K562 (cell line): ENCODE results near the gene IPO13. TPM values are rescaled to one million over a fixed set of nuclear protein-coding genes. Genes with fewer than 3 reads are reported as not detected.

ENCODE experiments used
- BDP1 ChIP-seq: IDR thresholded peaks from 3 replicates; pipeline ENCODE4 v1.6.1; 2011; ENCODE audit not compliant: insufficient read length, insufficient read depth
- CCNT2 ChIP-seq: IDR thresholded peaks from 2 replicates; pipeline ENCODE4 v1.6.1; 2011; ENCODE audit warnings: borderline replicate concordance, low read depth, mild to moderate bottlenecking, moderate library complexity, mixed read lengths, low read length; ENCODE audit not compliant: insufficient read length; ENCODE audit errors: extremely low read depth
- CXXC5 ChIP-seq: fragments of 250-450 bp; sonication (Bioruptor Pico); IDR thresholded peaks from 2 replicates; pipeline ENCODE4 v1.8.0; 2022; ENCODE audit warnings: inconsistent platforms, mild to moderate bottlenecking, moderate library complexity
- ETV1 ChIP-seq: fragments of 450-650 bp; conservative IDR thresholded peaks from 2 replicates; pipeline ENCODE4 v1.6.1; 2016; ENCODE audit warnings: missing genetic modification characterization, control low read depth, low read depth, missing compliant biosample characterization
- FOSL1 ChIP-seq: fragments of 200-800 bp; sonication (Bioruptor generic); conservative IDR thresholded peaks from 2 replicates; pipeline ENCODE4 v1.6.1; 2016; ENCODE audit warnings: missing genetic modification characterization, missing compliant biosample characterization
- KLF16 ChIP-seq: IDR thresholded peaks from 2 replicates; pipeline ENCODE4 v1.6.1; 2016; ENCODE audit warnings: antibody characterized with exemption
- PHB2 ChIP-seq: fragments of 450-650 bp; IDR thresholded peaks from 2 replicates; pipeline ENCODE4 v1.6.1; 2017; ENCODE audit warnings: low read depth
- RB1 ChIP-seq: fragments of 450-650 bp; IDR thresholded peaks from 2 replicates; pipeline ENCODE4 v1.6.1; 2017; ENCODE audit warnings: low read depth, mild to moderate bottlenecking
- SRSF3 ChIP-seq: fragments of 200-400 bp; formaldehyde crosslinking; IDR thresholded peaks from 2 replicates; pipeline ENCODE4 v1.6.1; 2016; ENCODE audit warnings: mild to moderate bottlenecking, low read length, moderate library complexity; ENCODE audit not compliant: insufficient read depth
- STAT5B ChIP-seq: fragments of 250-450 bp; sonication (Bioruptor Pico); IDR thresholded peaks from 2 replicates; pipeline ENCODE4 v1.8.0; 2021; ENCODE audit warnings: mild to moderate bottlenecking, inconsistent platforms
- STAT6 ChIP-seq: sonication (generic); formaldehyde crosslinking; IDR thresholded peaks from 2 replicates; pipeline ENCODE4 v1.8.1; 2023; ENCODE audit warnings: mild to moderate bottlenecking, missing genetic modification reagents
- ZFP30 ChIP-seq: fragments of 250-450 bp; sonication (Bioruptor Pico); IDR thresholded peaks from 2 replicates; pipeline ENCODE4 v1.8.0; 2022; ENCODE audit warnings: moderate library complexity, mild to moderate bottlenecking, inconsistent platforms, borderline replicate concordance
- ZNF253 ChIP-seq: fragments of 250-450 bp; sonication (Bioruptor Pico); conservative IDR thresholded peaks from 2 replicates; pipeline ENCODE4 v1.6.1; 2021; ENCODE audit warnings: mild to moderate bottlenecking
- ZNF282 ChIP-seq: sonication (generic); formaldehyde crosslinking; IDR thresholded peaks from 2 replicates; pipeline ENCODE4 v1.8.1; 2023; ENCODE audit warnings: missing genetic modification reagents
- ZNF436 ChIP-seq: fragments of 250-450, 450-650 bp; sonication (Bioruptor Pico); formaldehyde crosslinking; IDR thresholded peaks from 2 replicates; pipeline ENCODE4 v1.7.0; 2020; ENCODE audit warnings: mild to moderate bottlenecking
- ZNF583 ChIP-seq: fragments of 250-450 bp; sonication (Bioruptor Pico); IDR thresholded peaks from 2 replicates; pipeline ENCODE4 v1.4.0; 2020
- polyA plus RNA-seq, 8 experiments: library from polyadenylated mRNA; depleted of rRNA in 4 of 8; stranded (reverse) in 5 of 8; unstranded in 3 of 8; fragments of >200 nt; fragmentation: Nextera tagmentation in 2 of 8; fragmentation: Illumina TruSeq in 1 of 8; extraction: Ambion mirVana in 2 of 8; extraction: Trizol in 1 of 8; gene quantifications; 2 replicates each; pipeline versions ENCODE4 v1.2.1 to v1.2.3, GENCODE V29; 2011 to 2014; ENCODE audit warnings: inconsistent platforms in 1 of 8, missing spikeins in 1 of 8
- total RNA-seq, 7 experiments: library from RNA; depleted of rRNA in 6 of 7; stranded (reverse); fragments of >200 nt in 6 of 7; fragmentation: Illumina TruSeq in 2 of 7; extraction: Trizol in 2 of 7; gene quantifications; 2 replicates each; pipeline versions ENCODE4 v1.2.1 to v1.2.3, GENCODE V29; 2011 to 2021; ENCODE audit warnings: low replicate concordance in 1 of 7
- TF ChIP-seq, protein P1 (sequence below): fragments of 250-450 bp; sonication (Bioruptor Pico); IDR thresholded peaks from 2 replicates; pipeline ENCODE4 v1.5.0; 2021; ENCODE audit warnings: mild to moderate bottlenecking, moderate library complexity
- TF ChIP-seq, protein P2 (sequence below): fragments of 450-650 bp; IDR thresholded peaks from 2 replicates; pipeline ENCODE4 v1.6.1; 2016; ENCODE audit warnings: borderline replicate concordance
- TF ChIP-seq, protein P3 (sequence below): sonication (generic); formaldehyde crosslinking; IDR thresholded peaks from 2 replicates; pipeline ENCODE4 v1.8.0; 2022; ENCODE audit warnings: mild to moderate bottlenecking, missing genetic modification reagents

The IPO13 gene
- total and polyA plus RNA-seq, 9 of the 15 experiments (the other 6 are each of a cell fraction or from before 2014, with no cell fraction given) = 7.0 to 30.8 (median 16.2) TPM

DNA sequence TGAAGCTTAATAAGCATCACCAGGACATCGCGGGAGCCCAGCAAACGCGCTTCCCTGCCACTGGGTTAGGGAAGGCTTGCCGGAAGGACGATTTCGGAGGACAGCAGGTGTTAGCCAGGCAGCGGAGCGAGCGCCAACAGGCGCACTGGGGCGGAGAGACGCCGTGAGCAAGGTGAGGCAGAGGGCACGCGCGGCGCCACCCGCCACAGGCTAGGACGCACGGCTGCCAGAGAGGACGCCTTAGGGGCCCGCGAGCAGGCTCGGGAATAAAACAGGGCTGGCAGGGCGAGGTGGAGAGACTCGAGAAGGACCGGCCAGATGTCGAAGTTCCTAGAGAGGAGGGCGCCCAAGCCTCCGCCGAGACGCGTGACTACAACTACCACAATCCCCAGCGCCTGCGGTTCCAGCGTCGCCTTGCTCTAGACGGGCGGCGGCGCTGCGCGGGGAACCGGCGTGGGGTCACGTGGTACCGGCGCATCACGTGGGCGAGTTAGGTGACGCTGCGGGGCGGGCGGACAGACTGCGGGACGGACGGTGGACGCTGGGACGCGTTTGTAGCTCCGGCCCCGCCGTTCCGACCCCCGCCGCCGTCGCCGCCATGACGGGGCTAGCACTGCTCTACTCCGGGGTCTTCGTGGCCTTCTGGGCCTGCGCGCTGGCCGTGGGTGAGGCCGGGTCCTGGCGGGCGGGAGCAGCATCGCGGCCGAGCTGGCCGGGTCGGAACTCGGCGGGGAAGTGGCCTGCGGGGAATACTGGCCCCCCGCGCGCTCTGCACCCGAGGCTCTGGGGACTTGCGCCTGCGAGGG is 27.9 kb downstream of the IPO13 start, which contains the start of gene ATP6V0B (continued):
- TF ChIP-seq CXXC5 (peak; percentile 99), RB1 (peak; percentile 81; the same call in 1 of the 2 replicates), ETV1 (tag) (0 out of 2 replicates have a peak, but pooled peaks have one; percentile 51), ZNF282 (CRISPR knock-in tag) (no peak; the same call in 1 of the 2 replicates), ZNF253 (no peak), ZFP30 (no peak), ZNF583 (CRISPR knock-in tag) (no peak; the same call in 1 of the 2 replicates), BDP1 (no peak), CCNT2 (peak; percentile 95), ZNF436 (CRISPR knock-in tag) (no peak), KLF16 (no peak), STAT5B (CRISPR knock-in tag) (no peak), PHB2 (no peak), SRSF3 (no peak), STAT6 (0 out of 2 replicates have a peak, but pooled peaks have one; percentile 70), FOSL1 (tag) (peak; percentile 35; the same call in 1 of the 2 replicates)
- TF ChIP-seq, protein P1, sequence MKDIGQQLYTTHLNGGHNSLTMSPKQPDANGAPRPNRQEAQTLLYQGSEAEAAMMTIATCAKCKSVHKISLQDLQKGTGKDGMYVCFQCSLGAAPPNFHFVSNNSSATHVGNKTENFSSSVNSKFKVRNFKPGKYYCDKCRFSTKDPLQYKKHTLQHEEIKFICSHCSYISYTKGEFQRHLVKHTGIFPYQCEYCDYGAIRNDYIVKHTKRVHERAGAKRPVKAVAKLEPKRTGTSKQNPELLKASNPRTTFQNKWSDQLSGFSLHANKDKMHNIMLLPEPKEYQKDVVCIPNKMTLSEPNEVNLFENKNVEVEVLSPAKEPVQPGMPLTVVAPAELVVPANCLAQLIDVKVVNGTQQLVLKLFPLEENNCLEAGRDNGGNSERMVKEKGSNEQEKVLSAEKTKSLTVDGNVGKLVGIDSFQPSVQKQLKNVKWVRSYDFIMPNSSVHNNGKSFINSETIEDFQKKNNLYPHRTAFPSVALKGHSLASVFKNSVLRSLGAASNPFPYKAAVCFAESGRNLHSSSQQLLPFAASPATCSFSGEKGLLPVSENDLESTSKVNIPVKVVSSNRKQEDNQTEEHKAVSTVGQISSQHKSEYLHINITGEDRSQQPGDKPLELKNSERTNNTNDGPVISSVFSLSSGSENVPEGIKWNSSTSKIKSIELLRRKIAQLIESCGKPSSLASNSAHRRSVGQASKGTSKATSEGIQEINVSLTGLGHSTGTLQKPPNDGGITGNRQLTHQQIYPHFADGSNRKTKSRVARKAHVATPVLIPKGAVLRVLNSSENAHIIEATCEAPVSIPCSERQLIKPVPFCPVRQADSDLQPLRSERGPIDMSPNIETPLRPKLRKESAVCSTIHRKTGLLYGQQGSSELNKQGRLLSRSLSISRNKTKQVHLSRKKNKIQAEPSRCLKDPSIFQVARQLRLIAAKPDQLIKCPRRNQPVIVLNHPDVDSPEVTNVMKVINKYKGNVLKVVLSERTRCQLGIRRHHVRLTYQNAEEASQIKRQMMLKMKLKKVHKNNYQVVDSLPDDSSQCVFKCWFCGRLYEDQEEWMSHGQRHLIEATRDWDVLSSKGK (CRISPR knock-in tag) = no peak
- TF ChIP-seq, protein P2, sequence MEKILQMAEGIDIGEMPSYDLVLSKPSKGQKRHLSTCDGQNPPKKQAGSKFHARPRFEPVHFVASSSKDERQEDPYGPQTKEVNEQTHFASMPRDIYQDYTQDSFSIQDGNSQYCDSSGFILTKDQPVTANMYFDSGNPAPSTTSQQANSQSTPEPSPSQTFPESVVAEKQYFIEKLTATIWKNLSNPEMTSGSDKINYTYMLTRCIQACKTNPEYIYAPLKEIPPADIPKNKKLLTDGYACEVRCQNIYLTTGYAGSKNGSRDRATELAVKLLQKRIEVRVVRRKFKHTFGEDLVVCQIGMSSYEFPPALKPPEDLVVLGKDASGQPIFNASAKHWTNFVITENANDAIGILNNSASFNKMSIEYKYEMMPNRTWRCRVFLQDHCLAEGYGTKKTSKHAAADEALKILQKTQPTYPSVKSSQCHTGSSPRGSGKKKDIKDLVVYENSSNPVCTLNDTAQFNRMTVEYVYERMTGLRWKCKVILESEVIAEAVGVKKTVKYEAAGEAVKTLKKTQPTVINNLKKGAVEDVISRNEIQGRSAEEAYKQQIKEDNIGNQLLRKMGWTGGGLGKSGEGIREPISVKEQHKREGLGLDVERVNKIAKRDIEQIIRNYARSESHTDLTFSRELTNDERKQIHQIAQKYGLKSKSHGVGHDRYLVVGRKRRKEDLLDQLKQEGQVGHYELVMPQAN = peak; percentile 66; the same call in 1 of the 2 replicates
- TF ChIP-seq, protein P3, sequence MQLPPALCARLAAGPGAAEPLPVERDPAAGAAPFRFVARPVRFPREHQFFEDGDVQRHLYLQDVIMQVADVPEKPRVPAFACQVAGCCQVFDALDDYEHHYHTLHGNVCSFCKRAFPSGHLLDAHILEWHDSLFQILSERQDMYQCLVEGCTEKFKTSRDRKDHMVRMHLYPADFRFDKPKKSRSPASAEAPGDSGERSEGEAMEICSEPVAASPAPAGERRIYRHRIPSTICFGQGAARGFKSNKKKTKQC (CRISPR knock-in tag) = peak; percentile 71
